IPS-15b (cell line): ENCODE measurements around the gene ATP2C1.

Source experiments
- H3K27me3 ChIP-seq: one replicate; pipeline ENCODE4 v1.6.1; 2013; ENCODE audit warnings: low read length; ENCODE audit not compliant: control insufficient read depth, insufficient read depth
- H3K36me3 ChIP-seq: one replicate; pipeline ENCODE4 v1.6.1; 2013; ENCODE audit warnings: low read length; ENCODE audit not compliant: control insufficient read depth, insufficient read depth
- H3K4me1 ChIP-seq: one replicate; pipeline ENCODE4 v1.6.1; 2013; ENCODE audit warnings: mild to moderate bottlenecking, low read length; ENCODE audit not compliant: control insufficient read depth, insufficient read depth
- H3K4me3 ChIP-seq: one replicate; pipeline ENCODE4 v1.5.1; 2013; ENCODE audit warnings: low read depth, low read length
- H3K9ac ChIP-seq: one replicate; pipeline ENCODE4 v1.6.1; 2013; ENCODE audit warnings: low read depth, mild to moderate bottlenecking, low read length
- H3K9me3 ChIP-seq: one replicate; pipeline ENCODE4 v1.6.1; 2013; ENCODE audit warnings: mild to moderate bottlenecking, low read length; ENCODE audit not compliant: control insufficient read depth, insufficient read depth

Gene ATP2C1

GRCh38 chr3:130925628-130926027, 31.7 kb downstream of the ATP2C1 start:
- Histone ChIP-seq H3K4me3 (no peak overlapping the region), H3K36me3 (no peaks in the 10 kb centered on the region), H3K27me3 (no peaks in the 10 kb centered on the region), H3K9ac (no peak overlapping the region), H3K4me1 (no peaks in the 10 kb centered on the region), H3K9me3 (no peaks in the 10 kb centered on the region)

- no peaks in the 10 kb centered on the region for H3K36me3 ChIP-seq
- no peak overlapping the region for H3K9ac ChIP-seq
- H3K9me3 ChIP-seq: no peaks in the 10 kb centered on the region
- H3K4me3 ChIP-seq: no peak overlapping the region
- no peaks in the 10 kb centered on the region for H3K4me1 ChIP-seq
- H3K27me3 ChIP-seq: no peaks in the 10 kb centered on the region
These were observed 32.6 kb downstream of the ATP2C1 start for GRCh38 chr3:130926504-130926903.

- Histone ChIP-seq H3K4me1 (no peaks in the 10 kb centered on the region), H3K9me3 (no peaks in the 10 kb centered on the region), H3K9ac (no peak overlapping the region), H3K36me3 (no peaks in the 10 kb centered on the region), H3K4me3 (no peak overlapping the region), H3K27me3 (no peaks in the 10 kb centered on the region)
These were observed 35.9 kb downstream of the ATP2C1 start for GRCh38 chr3:130929804-130930203.

GRCh38 chr3:130932979-130933378, 39.1 kb downstream of the ATP2C1 start:
- Histone ChIP-seq H3K9ac (no peak overlapping the region), H3K36me3 (no peaks in the 10 kb centered on the region)

GRCh38 chr3:130933801-130934345, 40.0 kb downstream of the ATP2C1 start:
- no peaks in the 10 kb centered on the region for H3K9me3 ChIP-seq
- H3K27me3 ChIP-seq: no peaks in the 10 kb centered on the region
- H3K9ac ChIP-seq: no peak overlapping the region
- no peak overlapping the region for H3K4me3 ChIP-seq
- no peaks in the 10 kb centered on the region for H3K36me3 ChIP-seq
- no peaks in the 10 kb centered on the region for H3K4me1 ChIP-seq

More at GRCh38 chr3:130932979-130933378, 39.1 kb downstream of the ATP2C1 start:
- no peaks in the 10 kb centered on the region for H3K27me3 ChIP-seq
- H3K4me3 ChIP-seq: no peak overlapping the region
- no peaks in the 10 kb centered on the region for H3K4me1 ChIP-seq
- H3K9me3 ChIP-seq: no peaks in the 10 kb centered on the region

GRCh38 chr3:130934442-130935089, 40.7 kb downstream of the ATP2C1 start:
- Histone ChIP-seq H3K27me3 (no peaks in the 10 kb centered on the region), H3K36me3 (no peaks in the 10 kb centered on the region), H3K4me1 (no peaks in the 10 kb centered on the region), H3K9ac (no peak overlapping the region), H3K4me3 (no peak overlapping the region), H3K9me3 (no peaks in the 10 kb centered on the region)

- Histone ChIP-seq H3K4me3 (no peak overlapping the region), H3K36me3 (no peaks in the 10 kb centered on the region), H3K4me1 (no peaks in the 10 kb centered on the region), H3K27me3 (no peaks in the 10 kb centered on the region), H3K9ac (no peak overlapping the region), H3K9me3 (no peaks in the 10 kb centered on the region)
These were observed 42.0 kb downstream of the ATP2C1 start for GRCh38 chr3:130935761-130936492.

GRCh38 chr3:130939753-130940152, 45.9 kb downstream of the ATP2C1 start:
- no peak overlapping the region for H3K4me3 ChIP-seq
- H3K4me1 ChIP-seq: no peaks in the 10 kb centered on the region
- no peaks in the 10 kb centered on the region for H3K9me3 ChIP-seq
- H3K9ac ChIP-seq: no peak overlapping the region
- no peaks in the 10 kb centered on the region for H3K27me3 ChIP-seq
- H3K36me3 ChIP-seq: no peaks in the 10 kb centered on the region

- Histone ChIP-seq H3K36me3 (no peaks in the 10 kb centered on the region), H3K9ac (no peak overlapping the region), H3K4me3 (no peak overlapping the region)
These were observed 47.9 kb downstream of the ATP2C1 start for GRCh38 chr3:130941793-130942192.

GRCh38 chr3:130946882-130947281, 53.0 kb downstream of the ATP2C1 start:
- no peaks in the 10 kb centered on the region for H3K36me3 ChIP-seq
- H3K4me1 ChIP-seq: no peaks in the 10 kb centered on the region
- H3K4me3 ChIP-seq: no peak overlapping the region
- no peaks in the 10 kb centered on the region for H3K9me3 ChIP-seq
- no peaks in the 10 kb centered on the region for H3K27me3 ChIP-seq
- no peak overlapping the region for H3K9ac ChIP-seq

More at GRCh38 chr3:130941793-130942192, 47.9 kb downstream of the ATP2C1 start:
- Histone ChIP-seq H3K9me3 (no peaks in the 10 kb centered on the region), H3K4me1 (no peaks in the 10 kb centered on the region), H3K27me3 (no peaks in the 10 kb centered on the region)

GRCh38 chr3:130948001-130948773, 54.3 kb downstream of the ATP2C1 start:
- Histone ChIP-seq H3K4me3 (no peak overlapping the region), H3K9me3 (no peaks in the 10 kb centered on the region), H3K36me3 (no peaks in the 10 kb centered on the region), H3K27me3 (no peaks in the 10 kb centered on the region), H3K4me1 (no peaks in the 10 kb centered on the region), H3K9ac (no peak overlapping the region)
